ENCODE measurements around the gene C20orf96.

- TF ChIP-seq, protein P1, sequence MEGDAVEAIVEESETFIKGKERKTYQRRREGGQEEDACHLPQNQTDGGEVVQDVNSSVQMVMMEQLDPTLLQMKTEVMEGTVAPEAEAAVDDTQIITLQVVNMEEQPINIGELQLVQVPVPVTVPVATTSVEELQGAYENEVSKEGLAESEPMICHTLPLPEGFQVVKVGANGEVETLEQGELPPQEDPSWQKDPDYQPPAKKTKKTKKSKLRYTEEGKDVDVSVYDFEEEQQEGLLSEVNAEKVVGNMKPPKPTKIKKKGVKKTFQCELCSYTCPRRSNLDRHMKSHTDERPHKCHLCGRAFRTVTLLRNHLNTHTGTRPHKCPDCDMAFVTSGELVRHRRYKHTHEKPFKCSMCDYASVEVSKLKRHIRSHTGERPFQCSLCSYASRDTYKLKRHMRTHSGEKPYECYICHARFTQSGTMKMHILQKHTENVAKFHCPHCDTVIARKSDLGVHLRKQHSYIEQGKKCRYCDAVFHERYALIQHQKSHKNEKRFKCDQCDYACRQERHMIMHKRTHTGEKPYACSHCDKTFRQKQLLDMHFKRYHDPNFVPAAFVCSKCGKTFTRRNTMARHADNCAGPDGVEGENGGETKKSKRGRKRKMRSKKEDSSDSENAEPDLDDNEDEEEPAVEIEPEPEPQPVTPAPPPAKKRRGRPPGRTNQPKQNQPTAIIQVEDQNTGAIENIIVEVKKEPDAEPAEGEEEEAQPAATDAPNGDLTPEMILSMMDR (IDR thresholded peaks at IDR 0.05), result no peak
- no peak for TF ChIP-seq POLR2A (IDR thresholded peaks at IDR 0.05)
- no peak for TF ChIP-seq POLR2AphosphoS5 (IDR thresholded peaks at IDR 0.05)
These were observed 36.2 kb upstream of the C20orf96 start for GRCh38 chr20:326645-327185.

Measured in breast epithelium (tissue), 3 donors.